AG04450 (cell line): ENCODE data around the gene CRHR1. TPM values are rescaled to one million over a fixed set of nuclear protein-coding genes. Genes with fewer than 3 reads are reported as not detected.

ENCODE experiments used
- CTCF ChIA-PET: fragments of 300-600, 350-600 bp; formaldehyde crosslinking; extraction: SDS; loops from one replicate; lab custom pipeline; 2022; ENCODE audit warnings: antibody characterized with exemption, inconsistent platforms; lab: Charles Lee
- POLR2A ChIA-PET: fragments of 350-600 bp; formaldehyde crosslinking; extraction: SDS; loops from one replicate; lab custom pipeline; 2021; ENCODE audit warnings: antibody characterized with exemption, inconsistent platforms; lab: Yijun Ruan, JAX
- DNase-seq: peaks from one replicate; pipeline ENCODE4 v3.0.0-alpha.2; 2011; ENCODE audit warnings: low read depth, low spot score
- H3K27ac ChIP-seq: one replicate; pipeline ENCODE4 v1.5.1; 2012; ENCODE audit warnings: low read depth, low read length, control low read depth
- H3K27me3 ChIP-seq: one replicate; pipeline ENCODE4 v1.6.0; 2012; ENCODE audit warnings: low read length; ENCODE audit not compliant: control insufficient read depth, insufficient read depth
- H3K4me3 ChIP-seq: 2 replicates; pipeline ENCODE4 v1.5.1; 2011; ENCODE audit warnings: mild to moderate bottlenecking, low read depth, low read length, control low read depth
- H3K9me3 ChIP-seq: 2 replicates; pipeline ENCODE4 v1.5.1; 2012; ENCODE audit warnings: low read length; ENCODE audit not compliant: control insufficient read depth, insufficient read depth
- CTCF ChIP-seq: IDR thresholded peaks from 2 replicates; pipeline ENCODE4 v1.5.1; 2011; ENCODE audit warnings: low read depth, low read length, control low read depth, inconsistent platforms
- polyA plus RNA-seq: library from polyadenylated mRNA; depleted of rRNA; stranded (reverse); fragments of >200 nt; gene quantifications from 2 replicates; pipeline ENCODE4 v1.2.3, GENCODE V29; 2011

CRHR1 gene
- polyA plus RNA-seq, 1 experiment: not detected

GRCh38 chr17:45868276-45868675 is 84.2 kb downstream of the CRHR1 start:
- Histone ChIP-seq H3K27ac (no peak overlapping the region), H3K27me3 (peaks cover 10% of the 10 kb centered on the region), H3K4me3 (no peak overlapping the region), H3K9me3 (no peaks in the 10 kb centered on the region)
- TF ChIP-seq CTCF: no peak
- no peak for DNase-seq
- ChIA-PET CTCF (no interaction called here), POLR2A (no interaction called here)

- H3K4me3 ChIP-seq: no peak overlapping the region
- CTCF ChIA-PET: no interaction called here
- peaks cover 10% of the 10 kb centered on the region for H3K27me3 ChIP-seq
- H3K27ac ChIP-seq: no peak overlapping the region
- POLR2A ChIA-PET: no interaction called here
- H3K9me3 ChIP-seq: no peaks in the 10 kb centered on the region
- TF ChIP-seq CTCF: no peak
- DNase-seq: no peak
These were observed 85.7 kb downstream of the CRHR1 start for GRCh38 chr17:45869676-45870341.

GRCh38 chr17:45870342-45870974 is 86.3 kb downstream of the CRHR1 start:
- DNase-seq: no peak
- ChIA-PET CTCF (interaction anchor here (0.6 kb wide), 1 partner anchor 70 kb away, joined by 3 read pairs; no protein-coding TSS in a partner anchor), POLR2A (no interaction called here)
- no peak overlapping the region for H3K27ac ChIP-seq
- no peaks in the 10 kb centered on the region for H3K9me3 ChIP-seq
- H3K4me3 ChIP-seq: no peak overlapping the region
- no peak for TF ChIP-seq CTCF
- peaks cover 10% of the 10 kb centered on the region for H3K27me3 ChIP-seq

- Histone ChIP-seq H3K27me3 (peaks cover 5% of the 10 kb centered on the region), H3K27ac (no peak overlapping the region), H3K4me3 (no peak overlapping the region), H3K9me3 (no peaks in the 10 kb centered on the region)
- no peak for DNase-seq
- no peak for TF ChIP-seq CTCF
- ChIA-PET POLR2A (no interaction called here), CTCF (no interaction called here)
These were observed 87.6 kb downstream of the CRHR1 start for GRCh38 chr17:45871718-45872117.

GRCh38 chr17:45873728-45874127 is 89.6 kb downstream of the CRHR1 start:
- H3K4me3 ChIP-seq: no peak overlapping the region
- H3K9me3 ChIP-seq: no peaks in the 10 kb centered on the region
- TF ChIP-seq CTCF: no peak
- POLR2A ChIA-PET: no interaction called here
- CTCF ChIA-PET: interaction anchor here (0.6 kb wide), 1 partner anchor 92 kb away, joined by 3 read pairs; no protein-coding TSS in a partner anchor
- peaks cover 5% of the 10 kb centered on the region for H3K27me3 ChIP-seq
- no peak overlapping the region for H3K27ac ChIP-seq
- no peak for DNase-seq
